ENCODE results near the gene TP53BP1. TPM values are rescaled to one million over a fixed set of nuclear protein-coding genes. Genes with fewer than 3 reads are reported as not detected.
A peak's percentile ranks its signal among the peaks of the same experiment; 100 is the strongest.

Gene TP53BP1
- total RNA-seq, 1 experiment from 2014 or later: 54.1 TPM

GRCh38 chr15:43498990-43499389, 6.0 kb upstream of the TP53BP1 start (continued):
- no peak for TF ChIP-seq REST (IDR thresholded peaks at IDR 0.05; ENCODE audit: low read depth)
- no peak; a peak in 1 of 6 replicates for TF ChIP-seq CTCF (IDR thresholded peaks at IDR 0.05 in 2 of 3, conservative IDR thresholded peaks at IDR 0.05 in 1 of 3; ENCODE audit: borderline replicate concordance in 1 of 3, insufficient read depth in 1 of 3, low read depth in 2 of 3, low read length in 2 of 3)

GRCh38 chr15:43493703-43494472, 932 bp upstream of the TP53BP1 start:
- Histone ChIP-seq H3K9me2 (ENCODE audit: insufficient read depth) (no peaks in the 10 kb centered on the region), H3K27me3 (ENCODE audit: insufficient read depth, low read length) (no peaks in the 10 kb centered on the region), H3K9ac (ENCODE audit: low read length) (peak overlapping the region; percentile 79), H4K20me1 (ENCODE audit: insufficient read depth) (no peaks in the 10 kb centered on the region), H3K79me2 (ENCODE audit: insufficient read depth, low read length) (peaks cover 9% of the 10 kb centered on the region), H3K27ac (ENCODE audit: low read depth, low read length) (no peak overlapping the region), H3K4me3 (replicated peaks in 1 of 2; ENCODE audit: low read depth in 1 of 2, low read length in 2 of 2) (peak overlapping the region; percentile 77 to 84), H3K4me2 (ENCODE audit: low read length) (peak overlapping the region; percentile 89), H2AFZ (ENCODE audit: low read depth, low read length, poor library complexity, severe bottlenecking) (peak overlapping the region; percentile 98), H3K4me1 (ENCODE audit: control insufficient read depth in 1 of 2, insufficient read depth in 2 of 2, low read length in 2 of 2) (peaks cover 4 to 13% of the 10 kb centered on the region in 2 experiments; a peak in 3 of 4 replicates), H3K9me3 (ENCODE audit: control insufficient read depth in 1 of 2, insufficient read depth in 1 of 2, low read depth in 1 of 2, low read length in 2 of 2) (no peaks in the 10 kb centered on the region), H3K36me3 (ENCODE audit: control insufficient read depth in 1 of 2, insufficient read depth in 2 of 2, low read length in 2 of 2) (peaks cover 8 to 14% of the 10 kb centered on the region in 2 experiments)
- CTCF ChIA-PET: interaction anchor here (1.9 kb wide), 1 partner anchor 17 kb away, joined by 6 read pairs; no protein-coding TSS in a partner anchor
- BruUV-seq (replicated peaks): no TSS peak
- DNase-seq (ENCODE audit: low read depth, low spot score): no peak
- RAD21 ChIA-PET (ENCODE audit: low non-redundant PET in 1 of 2, low total read pairs in 2 of 2, uncharacterized antibody in 2 of 2, unreplicated experiment in 2 of 2): no interaction called here
- intact Hi-C loops (cut with micrococcal nuclease): no loop called here
- ATAC-seq: no peak
- POLR2A ChIA-PET: interaction anchor here (0.9 kb wide), 1 partner anchor 17 kb away, joined by 8 read pairs; no protein-coding TSS in a partner anchor
- no peak for TF ChIP-seq EZH2 (IDR thresholded peaks at IDR 0.05)
- TF ChIP-seq ZNF274 (IDR thresholded peaks at IDR 0.05; ENCODE audit: low read depth, low read length): no peak
- TF ChIP-seq MAX (IDR thresholded peaks at IDR 0.05): no peak
- TF ChIP-seq FOSL1 (IDR thresholded peaks at IDR 0.05; ENCODE audit: low read depth): no peak
- no peak for TF ChIP-seq ZFX (IDR thresholded peaks at IDR 0.05)
- TF ChIP-seq EGR1 (IDR thresholded peaks at IDR 0.05; ENCODE audit: low read depth): no peak
- no peak for TF ChIP-seq REST (IDR thresholded peaks at IDR 0.05; ENCODE audit: low read depth)
- no peak for TF ChIP-seq CEBPB (IDR thresholded peaks at IDR 0.05; ENCODE audit: low read depth)
- TF ChIP-seq JUND (IDR thresholded peaks at IDR 0.05): no peak
- no peak for TF ChIP-seq ZBTB33 (IDR thresholded peaks at IDR 0.05; ENCODE audit: extremely low read depth, insufficient replicate concordance, low read length)

Measured in HCT116 (cell line).